Activated T-cell treated with anti-CD3 and anti-CD28 coated beads, Interleukin-2, amount 50 U/mL, for 48 hours (primary cell): ENCODE measurements around the gene CD226.

Experiments
- DNase-seq, 2 experiments: peaks; one replicate each; pipeline ENCODE4 v3.0.0-alpha.2; 2020

The CD226 gene

DNA sequence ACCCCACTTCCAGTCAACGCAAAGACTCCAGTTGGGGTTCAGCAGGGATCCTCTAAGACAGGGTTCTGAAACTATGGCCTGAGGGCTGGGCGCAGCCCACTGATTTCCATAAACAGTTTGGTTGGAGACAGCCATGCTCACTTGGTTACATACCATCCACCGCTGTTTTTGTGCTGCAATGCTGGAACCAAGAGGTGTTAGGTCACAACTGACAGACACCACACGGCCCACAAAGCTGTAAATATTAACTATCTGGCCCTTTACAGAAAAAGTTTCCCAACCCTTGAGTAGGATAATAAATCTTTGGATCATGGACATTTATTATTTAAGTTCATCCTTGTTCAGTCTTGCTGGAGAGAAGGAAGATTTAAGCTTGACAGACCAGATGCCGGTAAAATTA is 8.4 kb upstream of the CD226 start:
- peak; percentile 56 to 64 for DNase-seq

DNA sequence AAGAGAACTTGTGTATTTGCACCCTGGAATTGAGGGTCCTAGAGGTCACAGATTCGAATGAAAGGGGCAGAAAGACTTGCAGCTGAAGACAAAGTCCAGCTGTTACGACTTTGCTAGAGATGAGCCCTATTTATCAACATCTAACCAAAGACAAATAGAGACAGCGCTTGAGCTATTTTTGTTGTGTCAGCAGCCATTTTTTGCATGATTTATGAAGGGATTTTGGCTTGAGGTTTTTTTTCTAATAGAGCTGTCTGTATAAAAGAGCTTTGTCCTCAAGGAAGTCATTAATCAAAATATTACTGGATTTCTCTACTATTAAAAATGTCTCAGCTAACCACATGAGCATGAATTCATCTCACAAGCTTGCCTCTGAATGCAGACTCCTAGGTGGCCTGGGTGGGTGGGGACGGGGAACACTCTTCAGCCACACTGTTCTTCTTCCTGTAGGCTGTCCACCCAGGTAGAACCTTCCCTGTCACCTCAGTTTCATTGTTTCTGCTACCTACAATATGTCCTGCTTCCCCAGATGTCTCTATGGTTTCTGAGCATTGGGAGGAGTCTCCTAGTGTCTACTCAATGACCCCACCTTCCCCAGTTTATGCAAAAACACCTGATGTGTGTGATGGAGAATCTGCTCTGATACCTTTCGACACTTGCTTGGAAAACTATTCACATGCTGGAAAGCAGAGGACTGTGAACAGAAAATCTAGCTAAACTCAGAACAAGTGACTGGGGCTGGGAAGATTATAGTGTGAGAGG is 7.2 kb upstream of the CD226 start:
- DNase-seq, result no peak

DNA sequence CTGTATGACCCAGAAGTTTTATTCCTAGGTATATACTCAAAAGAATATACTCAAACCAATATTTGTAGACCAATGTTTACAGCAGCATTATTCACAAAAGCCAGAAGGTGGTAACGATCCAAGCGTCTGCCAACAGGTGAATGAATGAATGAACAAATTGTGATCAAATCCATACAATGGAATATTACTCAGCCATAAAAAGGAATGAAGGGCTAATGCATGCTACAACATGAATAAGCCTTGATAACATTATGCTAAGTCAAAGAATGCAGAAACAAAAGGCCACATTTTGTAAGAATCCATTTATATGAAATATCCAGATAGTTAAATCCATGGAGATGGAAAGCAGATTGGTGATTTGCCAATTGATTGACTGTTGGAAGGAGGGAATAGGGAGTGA is 5.5 kb upstream of the CD226 start:
- DNase-seq, result no peak

DNA sequence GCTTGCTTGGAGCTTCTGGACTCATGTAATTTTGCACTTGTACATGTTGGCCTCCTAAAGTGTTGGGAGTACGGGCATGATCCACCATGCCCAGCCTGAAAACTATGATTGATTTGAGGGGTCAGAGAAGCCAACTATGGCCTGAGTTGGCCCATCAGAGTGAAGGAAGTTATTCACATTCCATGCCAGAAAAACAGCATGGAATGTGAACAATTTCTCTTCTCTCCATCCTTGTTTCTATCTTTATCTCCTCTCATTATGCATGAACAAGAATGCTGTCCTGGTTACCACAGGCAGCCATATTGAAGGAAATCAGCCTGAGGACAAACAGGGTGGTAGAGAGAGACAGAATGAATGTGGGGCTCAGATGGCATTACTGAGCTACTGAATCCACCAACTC is 3.5 kb upstream of the CD226 start:
- no peak for DNase-seq

DNA sequence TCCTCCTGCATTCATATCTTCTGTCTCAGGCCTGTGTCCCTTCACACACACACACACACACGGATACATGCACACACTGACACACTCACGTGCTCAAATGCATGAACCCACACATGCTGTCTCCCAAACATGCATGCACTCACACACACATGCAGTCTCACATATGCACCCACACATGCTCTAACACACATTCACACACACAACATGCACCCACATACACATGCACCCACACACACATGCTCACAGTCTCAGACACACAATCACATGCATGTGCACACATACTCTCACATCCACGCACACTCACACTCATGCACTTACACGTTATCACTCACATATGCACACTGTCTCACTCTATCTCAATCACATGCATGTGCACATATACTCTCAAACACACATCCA is 1.9 kb upstream of the CD226 start:
- DNase-seq, result no peak

DNA sequence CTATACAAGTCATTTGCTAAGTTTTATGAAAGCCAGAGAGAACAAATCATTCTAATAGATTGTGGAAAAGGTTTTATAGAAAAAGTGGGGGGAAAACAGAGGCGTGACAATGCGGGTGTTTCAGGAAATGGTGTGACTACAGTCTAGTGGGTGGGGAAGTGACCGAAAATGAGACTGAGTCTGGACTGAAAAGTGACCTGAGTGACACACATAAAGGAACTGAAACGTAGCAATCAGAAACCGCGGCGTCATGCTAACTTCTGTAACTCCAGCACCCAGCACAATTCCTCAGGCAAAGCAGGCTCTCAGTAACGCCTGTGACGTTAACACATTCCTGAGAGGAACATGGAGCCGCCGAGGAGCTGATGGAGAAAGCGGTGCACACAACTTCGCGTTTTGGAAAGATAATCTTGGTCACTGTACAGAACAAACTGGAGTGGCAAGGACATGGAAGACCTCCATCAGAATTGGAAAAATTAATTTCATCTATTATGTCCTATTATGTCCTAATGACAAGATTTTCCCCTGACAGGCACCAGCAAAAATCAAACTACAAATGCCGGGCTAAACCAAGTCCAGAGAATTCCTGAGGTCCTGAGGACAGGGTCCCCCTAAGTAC is 1.4 kb upstream of the CD226 start:
- DNase-seq, result peak; percentile 69 to 76

- DNase-seq, result no peak
Observed at GRCh38 chr18:69948256-69948655, 583 bp upstream of the CD226 start.

GRCh38 chr18:69946608-69947155 is 991 bp downstream of the CD226 start:
- DNase-seq, result no peak

DNA sequence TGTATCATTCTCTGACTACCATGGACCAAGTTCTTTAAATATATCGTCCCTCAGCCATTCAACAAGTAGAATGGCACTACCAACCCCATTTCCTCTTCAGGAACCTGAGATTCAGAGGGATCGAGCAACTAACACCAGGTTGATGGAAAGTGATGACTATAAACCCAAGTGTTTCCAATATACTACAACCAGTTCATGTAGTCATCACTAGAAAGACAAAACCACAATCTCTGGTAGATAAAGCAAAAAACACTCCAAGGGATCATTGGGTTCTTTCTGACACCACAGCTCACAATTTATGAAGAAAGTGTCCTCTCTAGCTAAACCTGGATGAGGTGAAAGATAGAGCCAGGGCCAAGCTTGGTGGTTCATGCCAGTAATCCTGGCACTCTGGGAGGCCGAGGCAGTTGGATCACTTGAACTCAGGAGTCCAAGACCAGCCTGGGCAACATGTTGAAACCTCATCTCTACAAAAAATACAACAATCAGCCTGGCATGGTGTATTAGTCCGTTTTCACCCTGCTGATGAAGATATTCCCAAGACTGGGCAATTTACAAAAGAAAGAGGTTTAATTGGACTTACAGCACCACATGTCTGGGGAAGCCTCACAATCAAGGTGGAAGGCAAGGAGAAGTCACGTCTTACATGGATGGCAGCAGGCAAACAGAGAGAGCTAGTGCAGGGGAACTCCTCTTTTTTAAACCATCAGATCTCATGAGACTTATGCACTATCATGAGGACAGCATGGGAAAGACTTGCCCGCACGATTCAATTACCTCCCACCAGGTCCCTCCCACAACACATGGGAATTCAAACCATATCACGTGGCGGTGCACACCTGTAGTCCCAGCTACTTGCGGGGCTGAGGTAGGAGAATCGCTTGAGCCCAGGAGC is 2.2 kb downstream of the CD226 start:
- DNase-seq, result peak; percentile 52 to 53

DNA sequence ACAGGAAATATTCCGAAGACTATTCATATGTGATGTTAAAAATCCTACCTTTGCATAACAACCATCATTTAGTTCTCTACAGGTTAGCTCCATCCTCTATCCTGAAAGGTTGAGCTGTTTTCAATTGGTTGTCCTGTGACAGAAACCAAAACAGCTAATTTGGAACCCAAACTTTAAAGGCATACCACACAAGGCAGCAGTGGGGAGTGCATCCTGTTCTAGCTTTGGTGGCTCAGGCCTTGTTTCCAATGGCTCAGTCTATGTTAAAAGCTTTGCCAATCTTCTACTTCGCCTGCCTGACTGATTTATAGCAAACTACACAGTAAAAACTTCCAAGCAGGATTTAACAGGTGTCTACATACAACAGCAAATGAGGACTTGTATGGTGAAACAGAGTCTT is 3.2 kb downstream of the CD226 start:
- no peak for DNase-seq

- DNase-seq, result no peak
Observed at GRCh38 chr18:69943021-69943420, 4.7 kb downstream of the CD226 start.

DNA sequence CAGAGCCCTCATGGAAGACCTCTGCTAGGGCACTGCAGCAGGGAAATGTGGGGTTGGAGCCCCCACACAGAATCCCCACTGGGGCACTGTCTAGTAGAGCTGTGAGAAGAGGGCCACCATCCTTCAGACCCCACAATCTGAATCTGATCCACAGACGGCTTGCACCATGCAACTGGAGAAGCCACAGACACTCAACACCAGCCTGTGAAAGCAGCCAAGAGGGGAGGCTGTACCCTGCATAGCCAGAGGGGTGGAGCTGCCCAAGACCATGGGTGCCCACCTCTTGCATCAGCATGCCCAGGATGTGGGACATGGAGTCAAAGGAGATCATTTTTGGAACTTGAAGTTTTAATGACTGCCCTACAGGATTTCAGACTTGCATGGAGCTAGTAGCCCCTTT is 6.5 kb downstream of the CD226 start:
- no peak for DNase-seq

DNA sequence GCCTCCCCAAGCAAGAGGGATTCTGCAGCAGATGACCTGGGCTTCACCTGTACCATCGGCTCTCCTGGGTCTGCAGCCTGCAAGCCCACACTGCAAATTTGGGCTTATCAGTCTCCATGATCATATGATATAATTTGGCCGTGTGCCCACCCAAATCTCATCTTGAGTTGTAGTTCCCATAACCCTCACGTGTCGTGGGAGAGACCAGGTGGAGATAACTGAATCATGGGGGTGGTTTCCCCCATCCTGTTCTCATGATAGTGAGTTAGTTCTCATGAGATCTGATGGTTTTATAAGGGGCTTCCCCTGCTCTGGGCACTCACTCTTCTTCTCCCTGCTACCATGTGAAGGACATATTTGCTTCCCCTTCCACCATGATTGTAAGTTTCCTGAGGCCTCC is 7.9 kb downstream of the CD226 start:
- DNase-seq, result peak; percentile 50 to 55

- no peak for DNase-seq
Observed at GRCh38 chr18:69936191-69936558, 11.5 kb downstream of the CD226 start.

- DNase-seq, result peak; percentile 86 to 87
Observed at GRCh38 chr18:69935319-69936190, 12.1 kb downstream of the CD226 start.

DNA sequence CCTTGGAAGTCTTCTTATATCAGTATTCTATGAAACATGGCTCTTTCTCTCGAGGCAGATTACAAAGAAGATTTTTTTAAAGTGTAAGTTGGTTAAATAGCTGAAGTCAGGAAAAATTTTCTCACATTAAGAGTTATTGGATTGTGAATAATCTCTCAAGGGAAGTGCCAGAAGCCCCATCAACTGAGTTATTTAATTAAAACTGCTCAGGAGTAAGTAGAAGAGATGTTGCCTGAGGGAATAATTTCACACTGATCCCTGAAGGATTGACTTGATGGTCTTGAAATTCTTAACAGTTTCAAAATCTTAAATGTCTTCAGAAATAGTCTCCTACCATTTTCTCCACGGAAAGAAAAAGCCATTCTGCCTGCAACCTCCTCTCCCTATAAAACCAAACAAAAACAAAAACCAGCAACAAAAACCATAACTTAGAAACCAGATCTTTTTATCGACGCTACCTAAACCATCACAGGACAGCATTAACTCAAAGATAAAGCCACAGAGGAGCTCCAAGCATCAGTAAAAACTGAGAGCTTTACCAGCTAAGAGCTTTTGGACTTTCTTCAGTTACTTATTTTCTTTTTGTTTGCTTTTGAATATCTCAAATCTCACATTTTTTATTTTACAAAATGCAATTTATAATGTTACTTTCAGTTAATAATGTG is 12.9 kb downstream of the CD226 start:
- no peak for DNase-seq

DNA sequence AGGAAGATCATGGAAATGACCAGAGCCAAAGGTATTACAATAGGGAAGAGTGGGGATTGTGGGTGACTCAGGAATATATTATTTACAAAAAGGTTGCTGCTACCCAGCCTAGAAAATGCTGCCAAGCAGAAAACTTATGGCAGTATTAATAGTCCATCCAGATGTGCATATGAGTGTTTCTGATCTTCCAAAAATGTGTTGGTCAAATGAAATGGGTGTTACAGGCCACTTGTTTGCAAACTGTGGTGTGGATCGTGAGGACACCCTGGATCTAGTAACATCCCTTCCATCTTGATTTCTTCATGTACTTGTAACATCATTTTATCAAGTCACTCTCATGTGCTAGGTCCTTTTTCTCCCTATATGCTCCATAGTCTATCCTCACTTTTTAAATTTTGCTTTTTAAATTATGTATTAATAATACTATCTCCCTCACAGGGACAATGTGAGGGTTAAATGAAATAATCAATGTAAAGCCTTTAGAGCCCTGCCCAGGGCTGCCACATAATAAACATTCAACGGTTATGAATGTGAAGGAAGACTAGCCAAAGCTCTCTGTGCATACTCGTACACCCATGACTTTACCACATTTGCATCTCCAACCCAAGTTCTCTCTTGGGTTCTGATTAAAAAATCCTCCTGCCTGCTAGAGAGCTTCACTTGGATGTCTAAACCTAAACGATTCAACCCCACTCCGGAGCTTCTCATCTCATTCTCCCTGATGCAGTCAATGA is 18.5 kb downstream of the CD226 start:
- DNase-seq, result no peak

DNA sequence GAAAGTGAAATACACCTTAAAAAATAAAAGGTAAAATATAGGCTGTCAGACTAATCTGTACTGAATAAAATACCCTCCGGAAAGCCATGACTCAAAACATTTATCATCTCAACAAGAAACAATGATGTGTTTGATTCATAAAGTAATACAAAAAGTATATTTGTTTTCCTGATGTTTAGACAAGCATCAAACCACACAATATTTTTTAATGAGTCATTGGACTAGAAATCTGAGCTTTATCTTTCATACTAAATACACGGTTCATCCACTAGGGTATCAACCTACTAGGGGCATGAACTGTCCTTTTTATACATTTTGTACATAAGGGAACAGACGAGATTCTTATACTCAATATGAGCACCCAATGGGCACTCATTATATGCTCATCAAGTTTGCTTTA is 31.3 kb downstream of the CD226 start:
- no peak for DNase-seq

GRCh38 chr18:69908838-69909237 is 38.8 kb downstream of the CD226 start:
- DNase-seq, result no peak

- DNase-seq, result no peak
Observed at GRCh38 chr18:69906765-69907164, 40.9 kb downstream of the CD226 start.

GRCh38 chr18:69900941-69901340 is 46.7 kb downstream of the CD226 start:
- DNase-seq, result no peak
